HCT116 (cell line): ENCODE measurements around the gene MPV17. TPM values are rescaled to one million over a fixed set of nuclear protein-coding genes. Genes with fewer than 3 reads are reported as not detected.

Source experiments
- ATAC-seq: fragments of 200-7000 bp; cut with Tn5 transposase; 2 replicates; pipeline ENCODE4 v1.9.1; 2020; ENCODE audit warnings: mild to moderate bottlenecking, moderate library complexity
- BruUV-seq: library from RNA; stranded (reverse); fragments of 400-500 nt; replicated peaks from 2 replicates; lab custom pipeline; 2021; lab: Mats Ljungman, UMichigan
- CTCF ChIA-PET: fragments of 300-600 bp; sonication (Branson Sonifier 250); formaldehyde crosslinking; loops from one replicate; lab custom pipeline; 2021; ENCODE audit warnings: antibody characterized with exemption; lab: Charles Lee
- POLR2A ChIA-PET: fragments of 300-600, 350-600 bp; sonication (Branson Sonifier 250); formaldehyde crosslinking; loops from one replicate; lab custom pipeline; 2021; ENCODE audit warnings: antibody characterized with exemption; lab: Charles Lee
- RAD21 ChIA-PET, 2 experiments: fragments of 300-600 bp; sonication (Branson Sonifier 250); formaldehyde crosslinking; loops; one replicate each; lab custom pipeline; 2023; ENCODE audit warnings: low total read pairs in 2 of 2; ENCODE audit not compliant: uncharacterized antibody in 2 of 2, unreplicated experiment in 2 of 2, low non-redundant PET in 1 of 2; lab: Charles Lee
- DNase-seq: peaks from one replicate; pipeline ENCODE4 v3.0.0-alpha.2; 2010; ENCODE audit warnings: low read depth, low spot score
- H2AFZ ChIP-seq: fragments of 200-600 bp; shearing (Covaris generic), sonication (generic); 2 replicates; pipeline ENCODE4 v1.6.1; 2017; ENCODE audit warnings: low read depth, mixed run types, mixed read lengths, antibody characterized with exemption, low read length; ENCODE audit not compliant: poor library complexity, severe bottlenecking
- H3K27ac ChIP-seq: 2 replicates; pipeline ENCODE4 v1.5.1; 2012; ENCODE audit warnings: low read depth, low read length
- H3K27me3 ChIP-seq: fragments of 200-600 bp; sonication (generic); 2 replicates; pipeline ENCODE4 v1.6.1; 2016; ENCODE audit warnings: mixed run types, low read length, mixed read lengths; ENCODE audit not compliant: insufficient read depth
- H3K36me3 ChIP-seq, 2 experiments: fragments of 200-500 bp in 1 of 2; fragments of 200-600 bp in 1 of 2; sonication (Bioruptor generic) in 1 of 2; sonication (generic) in 1 of 2; 2 replicates each; pipeline versions ENCODE4 v1.5.1 to v1.6.1; 2014 to 2016; ENCODE audit warnings: low read length in 2 of 2, inconsistent platforms in 1 of 2, mixed read lengths in 1 of 2, mixed run types in 1 of 2; ENCODE audit not compliant: insufficient read depth in 2 of 2, control insufficient read depth in 1 of 2
- H3K4me1 ChIP-seq, 2 experiments: fragments of 200-600 bp in 1 of 2; sonication (generic) in 1 of 2; 2 replicates each; pipeline versions ENCODE4 v1.5.1 to v1.6.1; 2012 to 2017; ENCODE audit warnings: low read length in 2 of 2, inconsistent platforms in 1 of 2, mild to moderate bottlenecking in 1 of 2, mixed read lengths in 1 of 2, mixed run types in 1 of 2, moderate library complexity in 1 of 2; ENCODE audit not compliant: insufficient read depth in 2 of 2, control insufficient read depth in 1 of 2
- H3K4me2 ChIP-seq: fragments of 200-600 bp; sonication (generic); 2 replicates; pipeline ENCODE4 v1.6.1; 2017; ENCODE audit warnings: mixed run types, low read length, mixed read lengths
- H3K4me3 ChIP-seq, 2 experiments: fragments of 200-600 bp in 1 of 2; sonication (generic) in 1 of 2; replicated peaks in 1 of 2; 2 replicates each; pipeline ENCODE4 v1.5.1; 2011 to 2016; ENCODE audit warnings: low read length in 2 of 2, control low read depth in 1 of 2, low read depth in 1 of 2, mild to moderate bottlenecking in 1 of 2, mixed read lengths in 1 of 2, mixed run types in 1 of 2
- H3K79me2 ChIP-seq: fragments of 200-600 bp; sonication (generic); 2 replicates; pipeline ENCODE4 v1.6.1; 2017; ENCODE audit warnings: mild to moderate bottlenecking, mixed run types, low read length, moderate library complexity, mixed read lengths; ENCODE audit not compliant: insufficient read depth
- H3K9ac ChIP-seq: fragments of 200-600 bp; sonication (generic); 2 replicates; pipeline ENCODE4 v1.6.1; 2016; ENCODE audit warnings: low read length, mixed read lengths
- H3K9me2 ChIP-seq: fragments of 200-600 bp; sonication (generic), shearing (Covaris generic); 2 replicates; pipeline ENCODE4 v1.6.1; 2017; ENCODE audit warnings: mixed run types, mild to moderate bottlenecking, moderate library complexity; ENCODE audit not compliant: insufficient read depth
- H3K9me3 ChIP-seq, 2 experiments: fragments of 200-500 bp in 1 of 2; fragments of 200-600 bp in 1 of 2; sonication (Bioruptor generic) in 1 of 2; sonication (generic) in 1 of 2; 2 replicates each; pipeline ENCODE4 v1.6.1; 2014 to 2017; ENCODE audit warnings: low read length in 2 of 2, mixed read lengths in 2 of 2, inconsistent platforms in 1 of 2, low read depth in 1 of 2, mild to moderate bottlenecking in 1 of 2, mixed run types in 1 of 2, moderate library complexity in 1 of 2; ENCODE audit not compliant: control insufficient read depth in 1 of 2, insufficient read depth in 1 of 2
- H4K20me1 ChIP-seq: fragments of 200-600 bp; sonication (generic), shearing (Covaris generic); 2 replicates; pipeline ENCODE4 v1.6.1; 2017; ENCODE audit warnings: mixed run types, mild to moderate bottlenecking, moderate library complexity; ENCODE audit not compliant: insufficient read depth
- CTCF ChIP-seq, 3 experiments: fragments of 200-600 bp in 1 of 3; sonication (generic) in 1 of 3; IDR thresholded peaks in 2 of 3; conservative IDR thresholded peaks in 1 of 3; 2 replicates each; pipeline ENCODE4 v1.5.1; 2012 to 2017; ENCODE audit warnings: low read depth in 2 of 3, low read length in 2 of 3, antibody characterized with exemption in 1 of 3, borderline replicate concordance in 1 of 3, control low read depth in 1 of 3, mild to moderate bottlenecking in 1 of 3, mixed read lengths in 1 of 3, mixed run types in 1 of 3, moderate library complexity in 1 of 3; ENCODE audit not compliant: insufficient read depth in 1 of 3
- FOSL1 ChIP-seq: IDR thresholded peaks from 2 replicates; pipeline ENCODE4 v1.6.1; 2012; ENCODE audit warnings: low read depth
- JUND ChIP-seq: IDR thresholded peaks from 2 replicates; pipeline ENCODE4 v1.6.1; 2012
- POLR2A ChIP-seq: IDR thresholded peaks from 2 replicates; pipeline ENCODE4 v1.7.0; 2011; ENCODE audit warnings: borderline replicate concordance; ENCODE audit not compliant: insufficient read depth, insufficient read length; ENCODE audit errors: extremely low read depth
- REST ChIP-seq: IDR thresholded peaks from 2 replicates; pipeline ENCODE4 v1.6.1; 2012; ENCODE audit warnings: low read depth
- SIN3A ChIP-seq: IDR thresholded peaks from 2 replicates; pipeline ENCODE4 v1.6.1; 2012; ENCODE audit warnings: low read depth
- SP1 ChIP-seq: IDR thresholded peaks from 2 replicates; pipeline ENCODE4 v1.6.1; 2012; ENCODE audit warnings: low read depth
- TCF7L2 ChIP-seq: IDR thresholded peaks from 2 replicates; pipeline ENCODE4 v1.7.0; 2011; ENCODE audit warnings: borderline replicate concordance, inconsistent platforms; ENCODE audit not compliant: insufficient read depth, insufficient read length; ENCODE audit errors: extremely low read depth
- ZBTB33 ChIP-seq: IDR thresholded peaks from 2 replicates; pipeline ENCODE4 v1.6.1; 2011; ENCODE audit warnings: mild to moderate bottlenecking, low read length, moderate library complexity; ENCODE audit not compliant: insufficient replicate concordance; ENCODE audit errors: extremely low read depth
- ZNF274 ChIP-seq: fragments of 200-500 bp; sonication (Bioruptor generic); IDR thresholded peaks from 2 replicates; pipeline ENCODE4 v1.6.1; 2014; ENCODE audit warnings: mild to moderate bottlenecking, low read depth, low read length, inconsistent platforms
- intact Hi-C: fragments of 100-400 bp; cut with micrococcal nuclease; formaldehyde crosslinking; loops from 2 replicates; pipeline ENCODE4 v1.10.0; 2022
- total RNA-seq: library from RNA; stranded (reverse); gene quantifications from one replicate; pipeline ENCODE4 v1.2.1, GENCODE V29; 2021; ENCODE audit not compliant: unreplicated experiment

The MPV17 gene
- total RNA-seq, 1 experiment from 2014 or later = 55.4 TPM

GRCh38 chr2:27298391-27299080 lies 24.4 kb downstream of the MPV17 start:
- Histone ChIP-seq H3K4me2 (no peak overlapping the region), H3K79me2 (no peaks in the 10 kb centered on the region), H3K27ac (no peak overlapping the region), H3K27me3 (no peaks in the 10 kb centered on the region), H3K9me2 (no peaks in the 10 kb centered on the region), H3K4me3 (no peak overlapping the region), H2AFZ (no peak overlapping the region), H4K20me1 (no peaks in the 10 kb centered on the region), H3K4me1 (peaks cover 9 to 18% of the 10 kb centered on the region in 2 experiments), H3K9me3 (no peaks in the 10 kb centered on the region), H3K9ac (no peak overlapping the region), H3K36me3 (no peaks in the 10 kb centered on the region)
- intact Hi-C loops = no loop called here
- ChIA-PET CTCF (interaction anchor here (1.3 kb wide), 1 partner anchor 18 kb away, joined by 3 read pairs; no protein-coding TSS in a partner anchor), RAD21 (no interaction called here), POLR2A (no interaction called here)
- ATAC-seq (no peak), DNase-seq (no peak)
- TF ChIP-seq REST (no peak), CTCF (IDR thresholded peaks at IDR 0.05 in 2 of 3, conservative IDR thresholded peaks at IDR 0.05 in 1 of 3; ENCODE audit: borderline replicate concordance in 1 of 3, insufficient read depth in 1 of 3, low read depth in 2 of 3, low read length in 2 of 3) (no peak), TCF7L2 (no peak), JUND (no peak), ZNF274 (no peak), POLR2A (no peak), SP1 (no peak), SIN3A (no peak), FOSL1 (no peak), ZBTB33 (no peak)
- no TSS peak for BruUV-seq
